Stimulated activated CD8-positive, alpha-beta memory T cell treated with anti-CD3 and anti-CD28 coated beads, Interleukin-4, amount 100 ng/mL, for 1 hour (primary cell): Measurements from ENCODE around the gene MYO7B.
A peak's percentile ranks its signal among the peaks of the same experiment; 100 is the strongest.

ENCODE experiments used
- DNase-seq, 2 donors: peaks; one replicate each; pipeline ENCODE4 v3.0.0-alpha.2; 2020; ENCODE audit warnings: low read depth in 2 of 2, low spot score in 1 of 2

MYO7B gene

DNA sequence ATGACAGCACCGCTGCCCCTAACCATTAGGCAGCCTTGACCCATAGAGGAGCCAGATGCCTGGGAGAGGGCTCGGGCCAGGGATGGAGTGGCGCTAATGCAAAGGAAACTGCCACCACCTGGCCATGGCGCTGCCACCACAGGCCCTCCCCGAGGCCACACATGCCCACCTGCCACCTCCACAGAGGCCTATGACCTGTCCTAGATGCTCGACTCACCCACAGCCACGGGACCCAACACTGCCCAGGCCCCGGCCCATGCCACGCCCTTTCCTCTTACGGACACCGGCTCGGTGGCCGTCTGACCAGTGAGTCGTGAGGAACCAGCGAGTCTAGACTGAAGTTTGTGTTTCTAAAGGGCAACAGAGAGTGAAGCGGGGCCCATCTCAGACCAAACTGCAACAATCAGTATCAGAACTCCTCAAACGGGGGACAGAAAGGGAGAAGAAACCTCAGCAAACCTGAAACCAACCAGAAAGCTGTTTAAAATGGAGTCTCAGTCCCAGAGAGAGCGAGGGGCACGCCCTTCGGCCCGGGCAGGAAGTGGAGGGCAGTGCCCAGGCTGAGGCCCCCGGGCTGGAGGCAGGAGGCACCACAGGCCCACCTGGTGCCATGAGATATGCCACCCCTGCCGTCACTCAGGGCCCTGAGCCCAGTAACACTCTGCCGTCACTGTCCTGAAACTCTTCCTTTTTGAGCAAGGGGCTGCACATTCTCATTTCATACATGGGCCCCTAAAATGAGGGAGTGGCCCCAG lies 111.2 kb downstream of the MYO7B start:
- DNase-seq, result no peak

DNA sequence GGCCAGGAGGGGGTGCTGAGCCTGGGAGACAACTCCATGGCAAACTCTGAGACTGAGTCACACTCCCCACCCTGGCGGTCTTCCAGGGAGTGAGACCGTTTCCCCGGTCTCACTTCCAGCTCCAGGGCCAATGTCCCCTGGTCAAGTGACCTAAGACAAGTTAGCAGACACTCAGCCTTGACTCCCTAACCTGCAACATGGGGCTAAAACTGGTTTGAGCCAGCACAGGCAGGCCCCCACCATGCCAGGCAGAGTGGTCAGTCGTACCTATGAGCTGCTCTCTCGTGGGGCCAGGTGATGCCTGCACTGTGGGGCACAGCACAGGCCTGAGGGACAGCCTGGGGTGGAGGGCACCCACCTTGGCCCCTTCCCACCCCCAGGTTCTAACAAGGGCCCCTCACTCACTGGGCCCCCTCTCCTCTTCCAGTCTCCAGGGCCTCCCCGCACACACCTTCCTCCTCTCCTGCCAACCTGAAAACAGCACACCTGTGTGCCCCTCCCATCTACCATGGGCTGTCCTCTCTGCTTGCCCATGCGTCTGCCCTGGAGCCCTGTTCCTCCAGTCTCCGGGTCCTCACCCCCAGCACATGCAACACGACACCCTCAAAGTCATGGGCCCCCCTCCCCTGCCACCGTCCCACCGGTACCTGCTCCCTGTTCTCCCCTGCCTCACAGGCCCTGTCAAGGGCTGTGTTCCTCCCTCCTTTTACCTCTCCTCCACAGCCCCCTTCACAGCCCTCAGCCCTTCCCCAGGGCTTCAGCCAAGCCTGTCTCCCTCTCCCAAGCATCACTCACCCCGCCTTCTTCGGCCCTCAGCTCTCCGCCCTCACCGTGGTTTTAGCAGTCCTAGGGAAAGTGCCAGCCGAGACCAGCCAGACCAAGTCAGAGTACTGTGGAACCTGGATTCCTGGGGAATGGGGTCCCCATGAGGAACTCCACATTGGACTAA lies 112.0 kb downstream of the MYO7B start:
- no peak for DNase-seq

GRCh38 chr2:127648321-127648720 lies 112.8 kb downstream of the MYO7B start:
- DNase-seq, result no peak

- no peak for DNase-seq
Measured at GRCh38 chr2:127649100-127649611, 113.7 kb downstream of the MYO7B start.

- DNase-seq, result peak; percentile 71 to 85
Measured at GRCh38 chr2:127649684-127650040, 114.2 kb downstream of the MYO7B start.

DNA sequence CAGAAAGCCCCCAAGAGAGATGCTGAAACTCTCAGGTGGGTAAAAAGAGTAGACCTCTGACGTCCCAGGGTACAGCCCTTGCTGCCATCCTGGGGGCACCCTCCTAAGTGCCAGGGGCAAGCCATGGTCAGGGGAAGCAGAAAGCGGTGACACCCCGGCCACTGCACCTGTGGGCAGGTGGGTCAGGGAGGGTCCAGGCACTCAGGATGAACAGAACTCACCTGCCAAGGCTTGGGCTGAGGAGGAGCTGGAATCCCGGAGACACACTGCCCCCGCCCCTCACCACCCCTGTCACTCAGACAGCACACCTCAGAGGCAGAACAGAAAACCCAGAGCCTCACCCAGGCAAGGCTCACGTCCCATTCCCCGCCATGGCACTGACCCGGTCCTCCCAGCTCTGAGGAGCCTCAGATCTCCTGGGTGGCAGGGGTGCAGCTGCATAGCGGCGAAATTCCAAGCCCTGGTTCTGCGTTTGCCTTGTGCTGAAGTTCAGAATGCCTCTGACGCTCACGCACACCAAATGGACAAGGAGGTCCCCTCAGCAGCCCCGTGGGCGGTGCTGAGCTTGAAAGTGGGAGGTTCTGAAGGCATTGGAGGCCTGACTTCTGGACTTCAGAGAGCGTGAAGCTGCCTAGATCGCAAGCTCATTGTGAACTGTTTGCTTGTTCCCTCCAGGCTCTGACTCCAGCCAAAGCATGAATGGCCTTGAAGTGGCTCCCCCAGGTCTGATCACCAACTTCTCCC lies 114.7 kb downstream of the MYO7B start:
- no peak for DNase-seq

DNA sequence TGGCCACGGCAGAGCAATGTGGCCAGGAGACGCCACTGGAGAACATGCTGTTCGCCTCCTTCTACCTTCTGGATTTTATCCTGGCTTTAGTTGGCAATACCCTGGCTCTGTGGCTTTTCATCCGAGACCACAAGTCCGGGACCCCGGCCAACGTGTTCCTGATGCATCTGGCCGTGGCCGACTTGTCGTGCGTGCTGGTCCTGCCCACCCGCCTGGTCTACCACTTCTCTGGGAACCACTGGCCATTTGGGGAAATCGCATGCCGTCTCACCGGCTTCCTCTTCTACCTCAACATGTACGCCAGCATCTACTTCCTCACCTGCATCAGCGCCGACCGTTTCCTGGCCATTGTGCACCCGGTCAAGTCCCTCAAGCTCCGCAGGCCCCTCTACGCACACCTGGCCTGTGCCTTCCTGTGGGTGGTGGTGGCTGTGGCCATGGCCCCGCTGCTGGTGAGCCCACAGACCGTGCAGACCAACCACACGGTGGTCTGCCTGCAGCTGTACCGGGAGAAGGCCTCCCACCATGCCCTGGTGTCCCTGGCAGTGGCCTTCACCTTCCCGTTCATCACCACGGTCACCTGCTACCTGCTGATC lies 115.4 kb downstream of the MYO7B start:
- DNase-seq, result no peak

- DNase-seq, result no peak
Measured at GRCh38 chr2:127651381-127651809, 115.9 kb downstream of the MYO7B start.

DNA sequence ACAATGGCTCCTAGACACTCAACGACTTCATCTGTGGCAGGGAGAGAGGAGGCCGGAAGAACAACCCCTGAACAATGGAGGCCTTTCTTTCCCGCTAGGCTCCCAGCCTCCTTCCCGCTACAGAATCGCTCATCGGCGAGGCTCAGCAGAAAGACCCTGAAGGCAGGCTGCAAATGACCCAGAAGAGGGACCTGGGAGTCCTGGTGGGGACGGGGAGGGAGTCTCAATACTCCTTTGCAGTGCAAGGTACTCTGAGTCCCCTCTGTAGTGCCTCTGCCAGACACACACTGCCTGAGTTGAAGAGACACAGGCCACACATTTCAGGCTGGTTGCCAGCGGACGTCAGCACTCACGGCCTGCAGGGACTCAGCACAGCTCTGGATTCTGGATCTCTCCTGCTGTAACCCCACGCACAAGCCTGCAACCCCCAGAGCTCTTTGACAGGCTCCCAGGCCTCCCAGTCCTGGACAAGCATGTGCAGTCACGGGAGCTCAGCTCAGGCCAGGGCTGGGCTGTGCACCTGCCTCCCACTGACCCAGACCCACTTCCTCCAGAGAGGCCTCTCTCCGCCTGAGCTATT lies 116.6 kb downstream of the MYO7B start:
- DNase-seq, result no peak

GRCh38 chr2:127652786-127653357 lies 117.4 kb downstream of the MYO7B start:
- DNase-seq, result no peak

- DNase-seq, result no peak
Measured at GRCh38 chr2:127653421-127654083, 118.1 kb downstream of the MYO7B start.

GRCh38 chr2:127654084-127654837 lies 118.8 kb downstream of the MYO7B start:
- no peak for DNase-seq

- DNase-seq, result no peak
Measured at GRCh38 chr2:127654838-127655175, 119.3 kb downstream of the MYO7B start.

GRCh38 chr2:127655209-127656073 lies 120.0 kb downstream of the MYO7B start:
- DNase-seq, result no peak

- DNase-seq, result no peak
Measured at GRCh38 chr2:127656569-127657231, 121.2 kb downstream of the MYO7B start.

- no peak for DNase-seq
Measured at GRCh38 chr2:127657232-127657595, 121.7 kb downstream of the MYO7B start.

DNA sequence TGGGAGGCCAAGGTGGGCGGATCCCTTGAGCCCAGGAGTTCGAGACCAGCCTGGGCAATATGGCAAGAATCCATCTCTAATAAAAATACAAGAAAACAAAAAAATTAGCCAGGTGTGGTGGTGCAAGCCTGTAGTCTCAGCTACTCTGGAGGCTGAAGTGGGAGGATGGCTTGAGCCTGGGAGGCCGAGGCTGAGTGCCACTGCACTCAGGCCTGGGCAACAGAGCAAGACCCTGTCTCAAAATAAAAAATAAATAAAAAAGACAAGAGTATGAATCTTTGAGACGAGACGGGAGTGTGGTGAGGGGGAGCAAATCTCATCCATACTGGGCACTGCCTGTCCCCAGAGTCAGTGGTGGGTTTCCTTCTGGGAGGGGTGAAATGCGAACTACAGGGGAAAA lies 122.7 kb downstream of the MYO7B start:
- no peak for DNase-seq
